PFSK-1 (cell line): Measurements from ENCODE around the gene CRIP1.

Experiments used
- FOXP2 ChIP-seq: optimal IDR thresholded peaks from 2 replicates; pipeline ENCODE3; 2011; ENCODE audit warnings: borderline replicate concordance, control low read depth, inconsistent platforms; ENCODE audit not compliant: insufficient read depth; ENCODE audit errors: extremely low read length, extremely low read depth
- POLR2AphosphoS5 ChIP-seq: IDR thresholded peaks from 2 replicates; pipeline ENCODE4 v1.6.1; 2012; ENCODE audit warnings: low read depth, mild to moderate bottlenecking, control low read depth, low read length, moderate library complexity
- REST ChIP-seq, 2 experiments: IDR thresholded peaks; 2 replicates each; pipeline versions ENCODE4 v1.6.1 to v1.8.0; 2011 to 2012; ENCODE audit warnings: low read depth in 2 of 2, low read length in 2 of 2, control low read depth in 1 of 2, inconsistent platforms in 1 of 2, mild to moderate bottlenecking in 1 of 2, moderate library complexity in 1 of 2; ENCODE audit not compliant: insufficient read depth in 1 of 2
- SIN3A ChIP-seq: IDR thresholded peaks from 2 replicates; pipeline ENCODE4 v1.6.1; 2012; ENCODE audit warnings: mild to moderate bottlenecking, low read length, moderate library complexity, borderline replicate concordance; ENCODE audit not compliant: insufficient read depth
- TAF1 ChIP-seq: IDR thresholded peaks from 2 replicates; pipeline ENCODE4 v1.6.1; 2012; ENCODE audit warnings: low read length, control low read depth, borderline replicate concordance; ENCODE audit not compliant: insufficient read depth

CRIP1 gene

DNA sequence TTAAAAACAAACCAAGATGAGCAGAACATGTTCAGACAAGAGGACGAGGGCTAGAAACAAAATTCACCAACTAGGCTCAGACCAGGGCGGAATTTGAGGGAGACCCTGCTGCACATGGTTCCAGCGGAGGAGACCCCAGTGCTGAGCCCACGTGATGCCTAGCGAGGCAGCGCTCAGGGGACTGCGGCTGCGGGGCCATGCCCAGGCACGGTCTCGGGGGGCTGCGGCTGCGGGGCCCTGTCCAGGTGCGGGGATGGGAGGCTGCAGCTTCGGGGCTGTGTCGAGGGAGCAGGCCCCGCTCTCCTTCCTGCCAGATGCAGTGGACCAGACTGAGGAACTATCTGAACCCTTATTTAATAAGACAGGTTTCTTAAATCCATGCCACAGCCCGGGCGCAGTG is 24.8 kb upstream of the CRIP1 start:
- no peak for TF ChIP-seq FOXP2
- no peak for TF ChIP-seq REST (IDR thresholded peaks at IDR 0.05; ENCODE audit: insufficient read depth in 1 of 2, low read depth in 2 of 2, low read length in 2 of 2)
- TF ChIP-seq POLR2AphosphoS5, result no peak
- no peak for TF ChIP-seq SIN3A
- TF ChIP-seq TAF1, result no peak

DNA sequence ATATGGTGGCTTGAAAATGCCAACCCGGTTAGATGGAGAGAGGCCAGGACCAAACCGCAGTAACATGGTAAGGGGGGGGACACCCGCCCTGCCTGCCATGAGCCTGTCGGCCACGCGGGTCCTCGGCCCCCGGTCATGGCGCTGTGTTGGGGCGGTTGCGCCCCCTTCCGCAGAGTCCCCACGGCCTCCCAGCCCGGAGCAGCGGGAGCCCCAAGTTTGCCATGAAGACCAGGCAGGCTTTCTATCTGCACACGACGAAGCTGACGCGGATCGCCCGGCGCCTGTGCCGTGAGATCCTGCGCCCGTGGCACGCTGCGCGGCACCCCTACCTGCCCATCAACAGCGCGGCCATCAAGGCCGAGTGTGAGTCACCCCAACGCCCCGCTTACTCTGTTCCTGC is 22.2 kb upstream of the CRIP1 start:
- no peak for TF ChIP-seq FOXP2
- TF ChIP-seq POLR2AphosphoS5, result no peak
- no peak for TF ChIP-seq SIN3A
- TF ChIP-seq REST (IDR thresholded peaks at IDR 0.05; ENCODE audit: insufficient read depth in 1 of 2, low read depth in 2 of 2, low read length in 2 of 2), result no peak
- TF ChIP-seq TAF1, result no peak

DNA sequence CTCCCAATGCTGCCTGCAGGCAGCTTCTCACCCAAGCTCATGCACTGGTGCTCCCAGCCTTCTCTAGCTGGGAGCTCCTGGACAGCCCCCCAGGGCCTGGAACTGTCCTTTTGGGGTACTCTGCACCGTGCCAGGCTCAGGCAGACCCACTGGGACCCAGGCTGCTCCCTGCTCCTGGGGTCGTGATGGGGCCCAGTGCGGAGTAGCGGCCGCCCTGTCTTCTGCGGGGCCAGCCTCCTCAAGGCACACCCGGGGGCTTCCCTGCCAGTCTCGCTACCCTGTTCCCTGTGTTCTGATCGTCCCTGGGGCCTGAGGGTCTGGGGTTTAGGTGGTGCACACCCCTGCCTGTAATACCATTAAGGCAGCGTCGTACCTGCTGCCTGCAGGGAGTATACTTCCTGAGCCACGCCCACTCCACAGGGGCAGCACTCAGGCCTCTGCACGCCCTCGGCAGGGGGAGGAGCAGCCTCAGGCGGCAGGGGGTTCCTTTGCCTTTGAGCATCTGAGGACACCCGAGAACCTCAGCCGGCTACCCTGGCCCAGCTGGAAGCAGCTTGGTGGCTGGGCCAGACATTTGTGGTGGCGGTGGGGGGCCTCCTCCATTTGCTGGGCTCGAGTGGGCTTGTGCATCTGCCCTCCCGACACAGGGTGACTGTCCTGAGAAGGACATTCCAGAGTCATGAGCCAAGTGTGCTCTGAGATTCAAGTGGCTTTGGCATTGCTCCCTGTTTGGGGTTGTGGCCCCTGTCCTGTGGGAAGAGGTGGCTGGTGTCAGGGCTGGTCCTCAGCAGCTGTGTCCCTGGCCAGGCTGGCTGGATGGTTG is 21.3 kb upstream of the CRIP1 start:
- TF ChIP-seq FOXP2, result no peak
- TF ChIP-seq REST (IDR thresholded peaks at IDR 0.05; ENCODE audit: insufficient read depth in 1 of 2, low read depth in 2 of 2, low read length in 2 of 2), result no peak
- TF ChIP-seq SIN3A, result no peak
- TF ChIP-seq TAF1, result no peak
- no peak for TF ChIP-seq POLR2AphosphoS5

GRCh38 chr14:105466531-105467248 is 20.0 kb upstream of the CRIP1 start:
- TF ChIP-seq SIN3A (no peak), FOXP2 (no peak), POLR2AphosphoS5 (no peak), REST (IDR thresholded peaks at IDR 0.05; ENCODE audit: insufficient read depth in 1 of 2, low read depth in 2 of 2, low read length in 2 of 2) (no peak), TAF1 (no peak)
